Inflammatory macrophage (primary cell): ENCODE data around the gene OTOP1.
"Not testable (repeated sequence)": the region's sequence is repeated elsewhere in the genome, so short reads cannot be mapped to it uniquely, and the experiment has no call there.

Experiments used
- DNase-seq, 2 donors: peaks; one replicate each; pipeline ENCODE4 v3.0.0-alpha.2; 2020 to 2022
- total RNA-seq, 18 experiments: gene quantifications; one replicate each; lab custom pipeline; 2026; ENCODE audit warnings: mixed read lengths in 6 of 18, inconsistent platforms in 2 of 18; lab: John Stamatoyannopoulos, UW

Gene OTOP1, protein sequence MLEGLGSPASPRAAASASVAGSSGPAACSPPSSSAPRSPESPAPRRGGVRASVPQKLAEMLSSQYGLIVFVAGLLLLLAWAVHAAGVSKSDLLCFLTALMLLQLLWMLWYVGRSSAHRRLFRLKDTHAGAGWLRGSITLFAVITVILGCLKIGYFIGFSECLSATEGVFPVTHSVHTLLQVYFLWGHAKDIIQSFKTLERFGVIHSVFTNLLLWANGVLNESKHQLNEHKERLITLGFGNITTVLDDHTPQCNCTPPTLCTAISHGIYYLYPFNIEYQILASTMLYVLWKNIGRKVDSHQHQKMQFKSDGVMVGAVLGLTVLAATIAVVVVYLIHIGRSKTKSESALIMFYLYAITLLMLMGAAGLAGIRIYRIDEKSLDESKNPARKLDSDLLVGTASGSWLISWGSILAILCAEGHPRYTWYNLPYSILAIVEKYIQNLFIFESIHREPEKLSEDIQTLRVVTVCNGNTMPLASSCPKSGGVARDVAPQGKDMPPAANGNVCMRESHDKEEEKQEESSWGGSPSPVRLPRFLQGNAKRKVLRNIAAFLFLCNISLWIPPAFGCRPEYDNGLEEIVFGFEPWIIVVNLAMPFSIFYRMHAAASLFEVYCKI
- total RNA-seq = 0 to 0.12 (median 0) reads per million in 18 experiments

DNA sequence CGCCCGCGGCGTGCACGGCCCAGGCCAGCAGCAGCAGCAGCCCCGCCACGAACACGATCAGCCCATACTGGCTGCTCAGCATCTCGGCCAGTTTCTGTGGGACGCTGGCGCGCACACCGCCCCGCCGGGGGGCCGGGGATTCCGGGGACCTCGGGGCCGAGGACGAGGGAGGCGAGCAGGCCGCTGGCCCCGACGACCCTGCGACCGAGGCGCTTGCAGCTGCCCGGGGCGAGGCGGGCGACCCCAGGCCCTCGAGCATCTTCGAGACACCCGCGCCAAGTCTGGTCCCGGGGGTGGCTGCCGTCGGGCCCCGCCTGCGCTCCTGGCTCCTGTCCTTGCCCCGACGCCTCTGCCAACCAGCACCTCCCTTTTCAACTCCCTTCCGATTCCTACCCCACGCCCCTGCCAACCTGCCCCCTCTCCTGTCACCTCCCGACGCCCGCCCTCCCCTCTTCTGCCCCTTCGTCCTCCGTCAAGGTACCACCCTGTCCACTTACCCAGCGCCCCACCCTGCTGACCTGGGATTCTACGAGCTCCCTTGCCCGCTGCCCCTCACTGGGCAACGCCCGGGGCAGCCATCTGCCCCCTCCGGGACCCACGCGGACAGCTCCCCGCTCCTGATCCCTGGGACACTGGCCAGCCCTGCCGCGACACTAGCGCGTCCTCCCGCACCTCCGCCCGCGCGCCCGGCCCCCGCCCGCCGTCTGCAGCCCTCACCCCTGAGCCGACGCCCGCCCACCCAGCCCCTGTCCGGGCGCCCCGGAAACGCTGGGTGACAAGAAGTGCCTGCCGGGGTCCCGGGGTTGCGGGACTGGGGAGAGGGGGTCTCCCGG, at the start of gene OTOP1:
OTOP1 (minus strand) TSS at position 324 of the 833 bp plus-strand sequence; CDS start at position 259, 65 bp downstream.
- DNase-seq = no peak

DNA sequence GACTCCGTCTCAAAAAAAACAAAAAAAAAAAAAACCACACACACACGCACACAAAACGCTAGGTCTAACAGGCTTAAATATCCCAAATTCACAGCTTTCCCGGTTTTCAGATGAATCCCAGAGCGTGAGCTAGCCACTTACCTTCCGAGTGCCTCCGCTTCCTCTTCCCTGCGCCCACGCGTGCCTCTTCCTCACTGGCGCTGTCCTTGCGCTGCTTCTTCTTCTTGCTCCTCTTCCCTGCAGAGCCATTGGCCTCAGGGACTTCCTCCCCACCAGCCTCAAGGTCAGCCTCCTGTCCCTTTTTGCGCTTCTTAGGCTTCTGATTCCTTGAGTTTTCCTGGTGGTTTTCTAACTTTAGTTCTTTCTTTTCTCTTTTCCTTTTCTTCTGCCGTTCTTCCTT, 47.5 kb upstream of the OTOP1 start:
- DNase-seq = peak; percentile 31 to 36

DNA sequence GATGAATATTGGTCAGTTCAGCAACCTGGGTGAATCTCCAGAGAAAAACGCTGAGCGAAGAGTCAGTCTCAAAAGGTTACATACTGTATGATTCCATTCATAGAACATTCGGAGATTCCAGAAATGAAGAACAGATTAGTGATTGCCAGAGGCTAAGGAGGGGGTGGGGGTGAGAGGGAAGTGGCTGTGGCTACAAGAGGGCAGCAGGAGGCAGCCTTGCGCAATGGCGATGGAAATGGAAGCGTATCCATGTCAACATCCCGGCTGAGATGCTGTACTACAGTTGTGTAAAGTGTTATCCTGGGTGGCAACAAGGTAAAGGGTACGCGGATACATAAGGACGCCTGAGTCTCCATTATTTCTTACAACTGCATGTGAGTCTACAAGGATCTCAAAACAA, 45.2 kb upstream of the OTOP1 start:
- peak; percentile 63 to 67 for DNase-seq

DNA sequence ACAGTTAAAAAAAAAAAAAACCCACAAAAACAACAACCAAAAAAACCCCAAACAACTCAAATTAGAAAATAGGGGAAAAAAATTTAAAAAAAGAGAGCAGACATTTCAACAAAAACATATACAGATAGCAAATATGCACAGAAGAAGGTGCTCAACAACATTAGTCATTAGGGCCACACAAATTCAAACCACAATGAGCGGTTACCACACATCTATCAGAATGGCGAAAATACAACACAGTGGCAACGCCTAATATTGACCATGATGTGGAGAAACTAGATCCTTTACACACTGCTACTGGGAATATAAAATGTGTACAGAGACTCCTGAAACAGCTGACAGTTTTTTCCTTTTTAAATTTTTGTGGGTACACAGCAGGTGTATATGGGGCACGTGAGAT, 43.8 kb upstream of the OTOP1 start:
- peak; percentile 60 to 81 for DNase-seq

DNA sequence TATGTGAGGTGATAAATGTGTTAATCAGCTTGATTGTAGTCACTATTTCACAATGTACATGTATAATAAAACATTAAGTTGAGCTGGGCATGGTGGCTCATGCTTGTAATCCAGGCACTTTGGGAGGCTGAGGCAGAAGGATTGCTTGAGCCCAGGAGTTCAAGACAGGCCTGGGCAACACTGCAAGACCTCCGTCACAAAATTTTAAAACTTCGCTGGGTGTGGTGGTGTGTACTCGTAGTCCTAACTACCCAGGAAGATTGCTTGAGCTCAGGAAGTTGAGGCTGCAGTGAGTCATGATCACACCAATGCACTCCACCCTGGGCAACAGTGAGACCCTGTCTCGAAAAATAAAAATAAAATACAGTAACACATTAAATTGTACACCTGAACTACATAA, 43.1 kb upstream of the OTOP1 start:
- DNase-seq = peak; percentile 80 to 90

DNA sequence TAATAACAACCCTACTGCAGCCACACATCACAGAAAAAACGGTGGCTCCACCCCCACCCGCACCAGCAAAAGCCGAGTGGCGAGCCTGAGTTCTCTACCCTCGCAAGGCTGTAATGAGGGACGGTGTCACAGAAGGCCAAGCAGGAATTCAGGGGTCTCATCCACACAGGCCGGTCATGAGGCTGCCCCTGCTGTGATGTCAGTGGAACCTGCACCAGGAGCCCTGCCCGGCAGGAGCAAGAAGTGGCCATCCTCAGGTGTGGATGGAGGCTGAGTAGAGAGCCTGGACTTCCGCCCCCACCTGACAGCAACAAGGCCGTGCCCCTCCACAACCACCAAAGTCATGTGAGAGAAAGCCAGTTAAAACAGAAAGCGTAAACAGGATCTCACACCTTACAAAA, 42.6 kb upstream of the OTOP1 start:
- DNase-seq = no peak

DNA sequence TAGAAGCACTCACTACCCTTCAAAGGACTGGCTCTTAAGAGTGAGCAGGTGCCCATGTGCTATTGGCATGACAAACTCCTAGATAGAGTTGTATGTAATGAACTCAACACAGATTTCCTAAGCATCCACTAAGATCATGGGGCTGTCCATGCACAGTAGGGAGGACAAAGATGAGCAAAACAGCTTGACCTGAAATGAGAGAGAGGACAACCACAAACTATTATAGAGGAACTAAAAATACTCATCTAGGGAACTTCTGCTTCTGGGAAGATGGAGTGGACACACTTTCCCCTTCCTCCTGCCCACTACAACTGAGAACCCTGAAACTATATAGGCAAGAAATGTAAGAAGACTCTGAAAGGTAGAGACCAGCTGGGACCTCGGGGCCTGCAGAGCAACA, 42.0 kb upstream of the OTOP1 start:
- peak; percentile 86 to 92 for DNase-seq

DNA sequence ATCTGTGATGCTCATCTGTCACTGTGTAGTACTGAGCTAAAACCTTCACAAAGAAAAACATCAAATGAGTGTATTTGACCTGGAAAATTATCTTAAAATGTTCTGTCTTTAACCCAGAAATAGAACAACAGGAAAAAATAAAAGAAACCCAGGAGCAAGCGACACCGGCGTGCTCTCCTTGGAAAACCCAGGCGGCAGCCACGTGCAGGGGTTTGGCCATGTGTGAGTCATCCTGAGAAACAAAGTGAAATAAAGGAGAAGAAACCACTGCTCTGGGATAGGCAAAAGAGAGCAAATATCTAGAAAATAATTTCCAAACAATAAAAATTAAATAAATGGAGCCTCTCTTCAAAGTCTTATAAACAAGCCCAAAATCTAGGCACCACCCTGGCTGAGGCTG, 41.3 kb upstream of the OTOP1 start:
- peak; percentile 20 to 46 for DNase-seq

DNA sequence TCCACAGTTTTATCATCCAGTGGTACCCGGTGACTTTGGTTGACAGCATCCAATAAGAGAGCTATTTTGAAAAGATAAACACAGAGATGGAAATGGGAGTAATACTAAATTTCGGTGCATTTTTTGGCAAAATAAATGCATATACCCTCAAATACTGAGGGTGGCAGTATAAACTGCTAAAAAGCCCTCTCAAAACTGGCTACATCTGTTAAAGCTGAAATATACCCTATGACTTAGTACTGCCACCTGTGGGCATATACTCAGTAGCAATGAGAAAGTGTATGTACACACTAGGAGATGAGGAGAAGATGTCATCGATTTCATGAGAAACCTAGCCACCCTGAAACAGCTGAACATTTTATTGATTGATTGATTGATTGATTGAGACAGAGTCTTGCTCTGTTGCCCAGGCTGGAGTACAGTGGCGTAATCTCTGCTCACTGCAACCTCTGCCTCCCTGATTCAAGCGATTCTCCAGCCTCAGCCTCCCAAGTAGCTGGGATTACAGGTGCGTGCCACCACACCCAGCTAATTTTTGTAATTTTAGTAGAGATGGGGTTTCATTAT, 33.5 kb upstream of the OTOP1 start:
- peak; percentile 72 to 78 for DNase-seq

DNA sequence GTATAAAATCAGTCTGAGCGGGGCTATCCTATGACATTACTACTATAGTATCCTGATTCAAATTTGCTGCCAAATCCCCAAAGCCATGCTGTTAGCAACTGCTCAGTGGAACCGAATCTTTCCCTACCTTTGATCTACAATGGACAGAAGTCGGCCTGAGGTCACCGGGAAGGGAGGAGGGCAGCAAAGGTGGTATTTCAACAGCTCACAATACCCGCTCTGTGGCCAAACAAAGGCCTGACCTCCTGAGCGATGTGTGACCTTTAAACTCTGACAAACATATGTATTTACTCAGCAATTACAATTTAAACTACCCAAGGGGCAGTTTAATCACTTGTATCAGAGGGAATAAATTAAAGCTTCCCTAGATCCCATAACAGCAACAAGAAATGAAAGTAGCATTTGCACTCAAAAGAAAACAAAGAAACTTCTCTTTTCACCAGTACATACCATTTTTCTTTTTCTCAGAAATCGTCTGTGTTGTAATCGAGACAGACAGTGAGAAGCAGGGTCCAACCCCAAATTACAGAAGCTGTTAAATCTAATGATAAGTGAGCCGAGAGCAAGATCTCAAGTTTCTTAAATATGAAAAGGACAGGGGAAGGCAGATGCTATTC, 32.9 kb upstream of the OTOP1 start:
- peak in 1 of 2 donors; percentile 79 for DNase-seq

DNA sequence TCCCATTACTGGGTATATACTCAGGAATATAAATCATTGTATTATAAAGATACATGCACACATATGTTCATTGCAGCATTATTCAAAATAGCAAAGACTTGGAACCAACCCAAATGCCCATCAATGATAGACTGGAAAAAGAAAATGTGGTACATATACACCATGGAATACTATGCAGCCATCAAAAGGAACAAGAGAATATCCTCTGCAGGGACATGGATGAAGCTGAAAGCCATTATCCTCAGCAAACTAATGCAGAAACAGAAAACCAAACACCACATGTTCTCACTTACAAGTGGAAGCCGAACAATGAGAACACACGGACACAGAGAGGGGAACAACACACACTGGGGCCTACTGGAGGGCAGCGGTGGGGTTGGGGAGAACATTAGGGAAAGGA, 31.0 kb upstream of the OTOP1 start:
- not testable (repeated sequence) for DNase-seq

DNA sequence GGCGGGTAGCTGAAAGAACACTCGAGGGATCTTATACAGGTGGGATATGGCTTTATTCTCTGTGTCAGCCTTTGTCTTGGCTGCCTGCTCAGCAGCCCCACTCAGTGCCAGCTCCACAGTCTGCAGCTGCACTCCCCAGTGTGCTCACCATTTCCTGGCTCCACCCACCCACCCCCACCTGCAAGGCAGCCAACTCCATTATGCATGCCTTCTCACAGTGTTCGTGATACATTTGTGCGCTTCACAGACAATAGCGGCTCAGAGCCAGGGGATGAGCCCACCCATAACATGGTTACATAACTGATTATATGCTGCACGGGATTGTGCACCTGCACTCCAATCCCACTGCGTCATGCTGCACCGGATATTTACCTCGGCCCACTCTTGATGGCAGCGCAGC, 30.1 kb upstream of the OTOP1 start:
- DNase-seq = no peak

DNA sequence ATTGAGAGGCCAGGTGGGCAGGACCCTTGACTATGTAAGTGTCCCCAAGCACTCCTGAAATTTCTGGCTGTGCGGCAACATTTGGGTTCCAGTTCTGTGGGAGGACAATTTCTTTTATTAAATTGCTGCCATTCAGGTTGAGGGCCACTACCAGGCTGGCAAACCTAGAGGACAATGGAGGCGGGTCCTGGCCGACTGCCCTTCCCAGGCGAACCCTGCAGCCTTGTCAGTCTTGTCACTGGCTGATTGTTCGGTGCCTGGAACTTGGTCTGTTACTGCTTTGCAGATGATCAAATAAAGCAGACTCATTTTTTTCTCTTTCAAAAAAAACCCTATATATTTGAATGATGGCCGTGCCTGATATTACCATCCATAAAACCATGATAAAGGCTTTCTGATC, 27.9 kb upstream of the OTOP1 start:
- no peak for DNase-seq

DNA sequence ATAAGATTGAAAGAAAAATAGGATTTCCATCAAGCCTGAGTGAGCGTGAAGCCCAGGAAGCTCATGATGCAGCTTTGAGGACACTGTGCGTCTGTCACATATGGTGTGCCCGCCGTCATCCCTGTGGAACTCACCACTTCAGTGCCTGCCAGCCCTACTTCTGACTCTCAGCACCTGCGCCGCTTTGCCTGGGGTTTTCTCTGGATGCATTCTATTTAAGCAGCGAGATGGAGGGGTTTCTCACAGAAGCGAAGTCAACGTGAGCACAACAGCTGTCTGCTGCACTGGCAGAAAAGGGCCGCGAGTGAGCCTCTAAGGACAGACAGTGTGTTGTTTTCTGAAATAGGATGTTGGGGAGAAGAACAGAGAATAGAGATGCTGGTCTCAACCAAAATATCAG, 27.5 kb upstream of the OTOP1 start:
- DNase-seq = no peak

DNA sequence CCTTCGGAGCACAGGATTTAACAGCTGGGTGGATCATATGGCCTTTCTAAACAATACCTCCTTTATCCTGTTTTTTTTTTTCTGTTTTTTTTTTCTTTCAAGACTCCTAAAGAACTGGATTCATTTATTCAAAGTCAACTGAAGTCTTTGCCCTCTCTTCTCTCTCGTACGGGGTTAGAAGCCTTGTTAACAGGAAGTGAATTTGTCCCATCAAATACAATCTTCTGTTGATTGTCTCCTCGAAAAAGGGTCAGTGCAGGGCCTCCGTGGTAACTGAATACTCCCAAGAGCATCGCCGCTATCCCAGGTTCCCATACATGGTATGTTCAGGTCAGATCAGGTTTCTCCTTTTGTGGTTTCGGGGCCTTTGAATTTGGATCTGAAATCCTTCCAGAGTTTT, 23.1 kb upstream of the OTOP1 start:
- DNase-seq = no peak

DNA sequence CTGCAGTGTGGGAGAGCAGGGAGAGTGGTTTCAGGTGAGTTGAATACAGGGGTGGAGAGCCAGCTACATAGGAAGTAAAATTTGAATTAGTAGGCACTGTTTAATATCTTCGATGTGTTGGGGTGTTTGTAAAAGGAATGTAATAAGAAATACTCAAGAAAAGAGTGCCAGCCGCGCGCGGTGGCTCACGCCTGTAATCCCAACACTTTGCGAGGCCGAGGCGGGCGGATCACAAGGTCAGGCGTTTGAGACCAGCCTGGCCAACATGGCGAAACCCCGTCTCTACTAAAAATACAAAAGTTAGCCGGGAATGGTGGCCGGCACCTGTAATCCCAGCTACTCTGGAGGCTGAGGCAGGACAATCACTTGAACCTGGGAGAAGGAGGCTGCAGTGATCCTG, 22.6 kb upstream of the OTOP1 start:
- not testable (repeated sequence) for DNase-seq

DNA sequence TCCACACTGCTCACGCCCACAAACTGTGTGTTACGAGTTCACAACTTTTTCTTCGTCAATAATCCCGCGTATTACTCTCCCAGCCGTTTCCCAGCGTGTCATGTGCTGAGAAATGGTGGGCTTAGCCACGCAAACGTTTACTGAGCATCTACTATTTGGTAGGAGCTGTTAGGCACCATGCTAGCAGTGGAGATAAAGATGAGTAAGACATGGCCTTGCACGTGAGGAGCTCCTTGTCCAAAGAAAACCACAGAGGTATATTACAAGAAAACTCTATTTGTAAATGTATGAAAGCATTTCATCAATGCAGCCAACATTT, 22.1 kb upstream of the OTOP1 start:
- DNase-seq = no peak

DNA sequence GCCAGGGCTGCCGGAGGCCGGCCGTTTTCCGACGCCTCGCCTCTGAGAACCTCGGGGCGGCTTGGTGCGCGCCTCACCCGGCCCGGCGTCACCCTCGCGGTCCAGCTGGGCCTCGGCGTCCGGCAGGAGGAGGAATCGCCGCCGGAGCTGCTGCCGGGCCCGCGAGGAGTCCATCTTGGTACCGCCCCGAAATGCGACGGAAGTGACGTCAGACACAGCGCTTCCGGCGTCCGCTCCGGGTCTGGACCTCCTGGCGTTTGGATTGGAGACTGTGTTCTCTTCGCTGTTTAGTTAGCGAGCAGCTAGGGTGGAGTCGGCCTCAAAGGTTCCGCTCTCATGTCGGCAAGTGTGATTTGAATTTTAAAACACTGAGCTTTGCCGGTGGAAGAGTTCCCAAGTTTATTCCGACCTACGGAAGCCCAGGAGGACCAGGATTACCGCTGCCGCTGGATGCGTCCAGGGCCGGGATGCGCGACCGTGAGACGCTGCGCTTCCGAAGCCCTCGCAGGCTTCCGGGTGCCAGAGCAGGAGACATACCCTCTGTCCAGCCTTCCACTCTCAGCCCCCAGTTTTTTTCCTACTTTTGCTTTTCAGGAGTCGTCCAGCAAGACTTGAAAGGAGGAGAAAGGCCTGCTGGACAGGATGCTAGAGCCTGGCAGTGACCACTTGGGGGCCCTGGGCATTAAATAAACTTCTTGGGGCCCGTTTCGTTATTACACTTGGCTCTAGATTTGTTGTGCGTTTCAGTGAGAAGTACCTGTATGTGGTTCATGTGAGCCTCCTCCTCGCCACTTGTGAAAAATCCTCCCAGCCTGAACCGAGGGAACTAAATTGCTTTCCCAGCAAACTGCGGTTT, 21.5 kb upstream of the OTOP1 start, which contains the start of gene TMEM128:
TMEM128 (minus strand) TSS at position 195 of the 856 bp plus-strand sequence; CDS start at position 174, 21 bp downstream.
- DNase-seq = peak; percentile 95 to 96

DNA sequence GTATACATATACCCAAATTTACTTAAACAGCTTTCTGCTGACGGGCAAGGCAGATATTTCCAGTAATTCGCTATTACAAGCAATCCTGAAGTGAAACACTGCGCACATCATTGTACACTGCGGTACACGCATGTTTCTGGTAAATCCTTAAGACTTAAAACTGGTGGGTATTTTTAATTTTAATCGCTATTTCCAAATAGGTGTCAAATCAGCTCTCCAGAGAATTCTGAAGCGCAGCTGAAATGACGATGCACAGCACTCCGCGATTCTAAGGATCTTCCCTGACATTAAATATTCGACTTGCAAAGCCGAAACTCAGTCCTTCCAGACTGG, 20.9 kb upstream of the OTOP1 start:
- DNase-seq = no peak

DNA sequence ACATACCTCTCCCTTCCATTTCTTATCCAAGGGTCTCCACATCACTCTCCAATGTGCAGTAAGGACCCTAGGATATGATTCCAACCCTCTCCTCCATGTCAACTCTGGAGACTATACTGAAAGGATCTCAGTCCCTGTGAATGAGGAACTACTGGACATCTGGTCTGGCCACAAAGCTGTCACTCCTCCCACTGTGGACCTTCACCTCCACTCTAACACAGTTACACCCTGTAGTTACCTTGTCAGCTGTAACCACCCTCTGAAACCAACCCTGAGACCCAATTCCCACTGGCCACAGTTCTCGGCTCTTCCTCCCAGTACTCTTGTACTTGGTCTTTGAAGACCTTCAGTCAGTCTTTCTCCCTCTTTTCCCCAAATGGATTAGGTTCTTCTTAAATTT, 18.4 kb upstream of the OTOP1 start:
- DNase-seq = peak in 1 of 2 donors; percentile 51

DNA sequence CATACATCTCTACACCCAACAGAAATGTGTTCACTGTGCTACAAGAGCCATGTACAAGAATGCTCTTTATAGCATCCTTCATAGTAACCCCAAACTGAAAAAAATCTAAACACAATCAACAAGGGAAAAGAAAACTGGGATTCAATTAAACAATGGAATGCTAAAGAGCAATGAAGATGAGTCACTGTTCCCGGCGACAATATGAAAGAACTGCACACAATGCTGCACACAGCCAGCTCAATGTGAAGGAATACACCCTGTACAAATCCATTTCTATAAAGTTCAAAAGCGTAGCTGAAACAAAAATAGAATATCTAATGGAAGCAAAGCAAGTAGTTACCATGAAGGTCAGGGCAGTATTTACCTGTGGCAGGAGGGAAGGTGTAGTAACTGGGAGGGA, 12.8 kb upstream of the OTOP1 start:
- DNase-seq = not testable (repeated sequence)

DNA sequence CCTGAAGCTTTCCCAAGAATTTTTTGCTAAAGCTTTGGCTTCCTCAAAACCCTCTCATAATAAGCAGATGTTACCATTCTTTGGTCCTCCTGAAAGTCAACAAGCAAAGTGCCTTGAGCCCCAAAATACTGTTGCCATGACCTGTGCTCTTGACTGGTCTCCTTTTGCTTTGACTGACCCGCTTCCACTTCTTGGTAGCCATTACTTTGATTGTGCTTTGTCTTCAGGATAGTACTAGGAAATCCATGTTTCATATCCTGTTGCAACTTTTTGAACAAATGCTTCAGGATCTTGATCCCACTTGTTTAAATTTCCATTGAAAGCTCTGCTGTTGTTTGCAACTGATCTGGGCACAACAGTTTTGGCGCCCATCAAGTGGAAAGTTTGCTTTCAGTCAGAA, 6.9 kb upstream of the OTOP1 start:
- DNase-seq = no peak
